ENCODE measurements around the gene PBRM1. TPM values are rescaled to one million over a fixed set of nuclear protein-coding genes. Genes with fewer than 3 reads are reported as not detected.

Gene PBRM1
- total and polyA plus RNA-seq, 2 of the 13 experiments (the other 11 are each of a cell fraction or from before 2014, with no cell fraction given) = 10.9 to 33.2 TPM

- TF ChIP-seq ZNF564 (CRISPR knock-in tag; IDR thresholded peaks at IDR 0.05) (peak; percentile 78), NR3C1 (CRISPR knock-in tag; IDR thresholded peaks at IDR 0.05) (no peak), CHCHD3 (CRISPR knock-in tag; IDR thresholded peaks at IDR 0.05) (0 out of 2 replicates have a peak, but pooled peaks have one; percentile 34), ATF7-NPFF (CRISPR knock-in tag; IDR thresholded peaks at IDR 0.05; ENCODE audit: low read depth) (peak; percentile 87), ZNF235 (CRISPR knock-in tag; IDR thresholded peaks at IDR 0.05; ENCODE audit: borderline replicate concordance) (no peak), PHF20 (CRISPR knock-in tag; IDR thresholded peaks at IDR 0.05) (peak; percentile 74), ZNF557 (CRISPR knock-in tag; IDR thresholded peaks at IDR 0.05) (peak; percentile 85), PTBP1 (IDR thresholded peaks at IDR 0.05; ENCODE audit: low read depth, low read length, poor library complexity, severe bottlenecking) (no peak), ZNF839 (CRISPR knock-in tag; IDR thresholded peaks at IDR 0.05; ENCODE audit: borderline replicate concordance) (peak; percentile 81; the same call in 1 of the 2 replicates), BRF2 (CRISPR knock-in tag; IDR thresholded peaks at IDR 0.05) (0 out of 2 replicates have a peak, but pooled peaks have one; percentile 11), FOXK2 (IDR thresholded peaks at IDR 0.05) (no peak), HNRNPUL1 (IDR thresholded peaks at IDR 0.05; ENCODE audit: low read depth, low read length) (no peak), ZNF318 (CRISPR knock-in tag; IDR thresholded peaks at IDR 0.05) (peak; percentile 79; the same call in 1 of the 2 replicates), ZNF574 (CRISPR knock-in tag; IDR thresholded peaks at IDR 0.05) (peak; percentile 87), NFKBIZ (CRISPR knock-in tag; IDR thresholded peaks at IDR 0.05) (no peak; the same call in none of the 2 replicates), ZNF670 (CRISPR knock-in tag; IDR thresholded peaks at IDR 0.05; ENCODE audit: borderline replicate concordance) (peak; percentile 90; the same call in 1 of the 2 replicates), ADNP (CRISPR knock-in tag; IDR thresholded peaks at IDR 0.05) (0 out of 2 replicates have a peak, but pooled peaks have one; percentile 14)
Measured at GRCh38 chr3:52536369-52537164, 149.1 kb downstream of the PBRM1 start, which contains the start of gene UQCC5 (continued).
